SK-N-SH treated with all-trans-retinoic acid at 6 μM for 48 hours (cell line): ENCODE data around the gene COMMD8.

Experiments
- ATAC-seq: fragments of 200-7000 bp; cut with Tn5 transposase; 3 replicates; pipeline ENCODE4 v1.9.1; 2020; ENCODE audit warnings: mild to moderate bottlenecking, moderate library complexity
- ARNTL ChIP-seq: fragments of 450-650 bp; formaldehyde crosslinking; IDR thresholded peaks from 2 replicates; pipeline ENCODE4 v1.5.0; 2020; ENCODE audit warnings: low read depth, mild to moderate bottlenecking, moderate library complexity, borderline replicate concordance
- BACH2 ChIP-seq: fragments of 250-450 bp; sonication (Bioruptor Pico); IDR thresholded peaks from 2 replicates; pipeline ENCODE4 v1.9.0; 2021; ENCODE audit warnings: mild to moderate bottlenecking, borderline replicate concordance
- CREB5 ChIP-seq: fragments of 250-450 bp; sonication (Bioruptor Pico); IDR thresholded peaks from 2 replicates; pipeline ENCODE4 v1.5.1; 2020; ENCODE audit warnings: low read depth, mild to moderate bottlenecking, moderate library complexity
- CSDC2 ChIP-seq: fragments of 250-450 bp; sonication (Bioruptor Pico); IDR thresholded peaks from 2 replicates; pipeline ENCODE4 v1.5.0; 2020; ENCODE audit warnings: mild to moderate bottlenecking, moderate library complexity
- CSRNP3 ChIP-seq: fragments of 250-450 bp; sonication (Bioruptor Pico); IDR thresholded peaks from 2 replicates; pipeline ENCODE4 v1.5.1; 2021; ENCODE audit warnings: mild to moderate bottlenecking, moderate library complexity
- ESRRG ChIP-seq: fragments of 250-450 bp; sonication (Bioruptor Pico); IDR thresholded peaks from 2 replicates; pipeline ENCODE4 v1.6.1; 2021; ENCODE audit warnings: mild to moderate bottlenecking
- GLIS3 ChIP-seq: fragments of 250-450 bp; sonication (Bioruptor Pico); IDR thresholded peaks from 2 replicates; pipeline ENCODE4 v1.5.0; 2020; ENCODE audit warnings: mild to moderate bottlenecking, moderate library complexity
- ISL1 ChIP-seq: fragments of 250-450 bp; sonication (Bioruptor Pico); IDR thresholded peaks from 2 replicates; pipeline ENCODE4 v2.1.2; 2022; ENCODE audit warnings: mild to moderate bottlenecking, moderate library complexity
- OSR1 ChIP-seq: fragments of 250-450 bp; sonication (Bioruptor Pico); IDR thresholded peaks from 2 replicates; pipeline ENCODE4 v1.8.0; 2022; ENCODE audit warnings: moderate library complexity, mild to moderate bottlenecking, inconsistent platforms
- PATZ1 ChIP-seq: fragments of 250-450 bp; sonication (Bioruptor Pico); IDR thresholded peaks from 2 replicates; pipeline ENCODE4 v1.8.0; 2020; ENCODE audit warnings: mild to moderate bottlenecking, moderate library complexity, borderline replicate concordance
- POU6F1 ChIP-seq: fragments of 250-450 bp; sonication (Bioruptor Pico); IDR thresholded peaks from 2 replicates; pipeline ENCODE4 v1.8.0; 2021; ENCODE audit warnings: low read depth, mild to moderate bottlenecking, moderate library complexity, borderline replicate concordance
- PPARA ChIP-seq: fragments of 250-450 bp; sonication (Bioruptor Pico); IDR thresholded peaks from 2 replicates; pipeline ENCODE4 v1.5.0; 2020; ENCODE audit warnings: mild to moderate bottlenecking, borderline replicate concordance
- RARB ChIP-seq: fragments of 250-450 bp; sonication (Bioruptor Pico); IDR thresholded peaks from 2 replicates; pipeline ENCODE4 v1.8.0; 2021; ENCODE audit warnings: mild to moderate bottlenecking, moderate library complexity
- SNAI2 ChIP-seq: fragments of 250-450 bp; sonication (Bioruptor Pico); IDR thresholded peaks from 2 replicates; pipeline ENCODE4 v1.5.0; 2020; ENCODE audit warnings: mild to moderate bottlenecking, moderate library complexity
- TCF4 ChIP-seq: fragments of 250-450 bp; sonication (Bioruptor Pico); IDR thresholded peaks from 2 replicates; pipeline ENCODE4 v1.8.0; 2021; ENCODE audit warnings: mild to moderate bottlenecking, moderate library complexity, borderline replicate concordance
- TOX ChIP-seq: fragments of 250-450 bp; sonication (Bioruptor Pico); IDR thresholded peaks from 2 replicates; pipeline ENCODE4 v1.8.0; 2021; ENCODE audit warnings: mild to moderate bottlenecking, moderate library complexity, borderline replicate concordance
- TSHZ2 ChIP-seq: fragments of 250-450 bp; sonication (Bioruptor Pico); IDR thresholded peaks from 2 replicates; pipeline ENCODE4 v1.5.0; 2020; ENCODE audit warnings: mild to moderate bottlenecking, moderate library complexity
- ZC3H10 ChIP-seq: fragments of 250-450 bp; sonication (Bioruptor Pico); IDR thresholded peaks from 2 replicates; pipeline ENCODE4 v1.5.1; 2021; ENCODE audit warnings: mild to moderate bottlenecking, moderate library complexity
- ZFP3 ChIP-seq: fragments of 250-450 bp; sonication (Bioruptor Pico); IDR thresholded peaks from 2 replicates; pipeline ENCODE4 v1.5.0; 2020; ENCODE audit warnings: mild to moderate bottlenecking, moderate library complexity
- ZFP30 ChIP-seq: fragments of 450-650 bp; formaldehyde crosslinking; IDR thresholded peaks from 2 replicates; pipeline ENCODE4 v1.5.0; 2022; ENCODE audit warnings: mild to moderate bottlenecking, moderate library complexity
- ZNF565 ChIP-seq: fragments of 450-650 bp; formaldehyde crosslinking; conservative IDR thresholded peaks from 2 replicates; pipeline ENCODE4 v1.5.0; 2020; ENCODE audit warnings: low read depth, mild to moderate bottlenecking, moderate library complexity
- ZNF8 ChIP-seq: fragments of 450-650 bp; formaldehyde crosslinking; IDR thresholded peaks from 2 replicates; pipeline ENCODE4 v1.5.0; 2020; ENCODE audit warnings: mild to moderate bottlenecking, moderate library complexity

COMMD8 gene

GRCh38 chr4:47442980-47443379, 20.5 kb downstream of the COMMD8 start:
- no peak for TF ChIP-seq TOX
- no peak for TF ChIP-seq ZFP3 (CRISPR knock-in tag)
- TF ChIP-seq ZFP30 (CRISPR knock-in tag), result no peak
- no peak for TF ChIP-seq SNAI2 (CRISPR knock-in tag)
- no peak for TF ChIP-seq ZC3H10
- no peak for TF ChIP-seq BACH2 (CRISPR knock-in tag)
- TF ChIP-seq CSDC2 (CRISPR knock-in tag), result no peak
- TF ChIP-seq RARB (CRISPR knock-in tag), result no peak
- no peak for TF ChIP-seq ARNTL (CRISPR knock-in tag)
- no peak for ATAC-seq

GRCh38 chr4:47434931-47435330, 28.6 kb downstream of the COMMD8 start:
- no peak for TF ChIP-seq SNAI2 (CRISPR knock-in tag)
- TF ChIP-seq TCF4 (CRISPR knock-in tag), result no peak
- no peak for TF ChIP-seq POU6F1 (CRISPR knock-in tag)
- no peak for TF ChIP-seq BACH2 (CRISPR knock-in tag)
- TF ChIP-seq PATZ1 (CRISPR knock-in tag), result no peak
- TF ChIP-seq ARNTL (CRISPR knock-in tag), result no peak
- no peak for TF ChIP-seq PPARA
- TF ChIP-seq OSR1 (CRISPR knock-in tag), result no peak
- no peak for TF ChIP-seq GLIS3
- no peak for TF ChIP-seq TOX
- ATAC-seq, result no peak

GRCh38 chr4:47432749-47433148, 30.8 kb downstream of the COMMD8 start:
- ATAC-seq, result no peak
- TF ChIP-seq ESRRG (CRISPR knock-in tag) (no peak), PPARA (no peak), TCF4 (CRISPR knock-in tag) (no peak), BACH2 (CRISPR knock-in tag) (no peak), ZC3H10 (no peak), SNAI2 (CRISPR knock-in tag) (no peak), ZNF8 (CRISPR knock-in tag) (no peak), CSRNP3 (CRISPR knock-in tag) (no peak), CSDC2 (CRISPR knock-in tag) (no peak), PATZ1 (CRISPR knock-in tag) (no peak), ISL1 (CRISPR knock-in tag) (no peak), CREB5 (CRISPR knock-in tag) (no peak), ZFP3 (CRISPR knock-in tag) (no peak), TSHZ2 (CRISPR knock-in tag) (no peak), OSR1 (CRISPR knock-in tag) (no peak), GLIS3 (no peak), POU6F1 (CRISPR knock-in tag) (no peak), ZNF565 (CRISPR knock-in tag) (no peak), ZFP30 (CRISPR knock-in tag) (no peak)
